HG03521 (cell line): ENCODE data around the gene BRD3.

Experiments
- ATAC-seq: cut with Tn5 transposase; IDR thresholded peaks from one replicate; pipeline ENCODE4 v1.9.1; 2021; ENCODE audit warnings: mild to moderate bottlenecking, moderate library complexity; ENCODE audit not compliant: unreplicated experiment

Gene BRD3

DNA sequence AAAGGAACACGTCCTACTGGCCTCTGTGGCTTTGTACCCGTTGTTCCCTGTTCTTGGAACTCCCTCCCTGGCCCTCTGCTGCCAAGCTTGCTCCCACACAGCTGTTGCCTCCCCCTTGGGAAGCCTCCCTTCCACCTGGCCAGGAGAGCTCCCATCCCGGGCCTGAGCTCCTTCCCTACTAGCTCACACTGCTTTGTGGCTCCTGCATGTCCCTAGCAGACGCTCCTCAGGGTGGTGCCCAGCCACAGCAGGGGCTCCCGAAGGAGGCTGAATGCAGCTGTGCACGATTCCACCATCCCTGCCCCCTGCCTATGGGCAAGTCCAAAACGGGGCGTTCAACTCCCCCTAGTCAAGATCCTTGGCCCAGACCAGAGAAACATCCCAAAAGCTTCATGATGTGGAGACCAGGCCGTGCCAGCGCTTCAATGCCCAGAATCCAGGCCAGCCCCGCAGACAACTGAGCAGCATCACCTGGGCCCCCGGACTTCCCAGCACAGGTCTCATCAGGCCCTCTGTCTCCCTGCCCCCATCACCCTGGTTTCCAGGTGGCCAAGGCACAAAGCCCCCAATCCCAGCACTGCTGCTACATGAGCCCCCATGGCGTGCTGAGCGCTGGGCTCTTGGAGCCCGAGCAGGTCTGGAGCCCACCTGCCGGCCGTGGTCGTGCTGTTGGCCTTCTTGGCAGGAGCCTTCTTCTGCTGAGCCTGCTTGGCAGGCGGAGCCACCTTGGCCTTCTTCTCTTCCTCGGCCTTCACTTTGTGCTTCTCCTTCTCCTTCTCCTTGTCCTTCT is 28.2 kb downstream of the BRD3 start:
- no peak for ATAC-seq

- no peak for ATAC-seq
Measured at GRCh38 chr9:134037641-134038040, 30.2 kb downstream of the BRD3 start.

DNA sequence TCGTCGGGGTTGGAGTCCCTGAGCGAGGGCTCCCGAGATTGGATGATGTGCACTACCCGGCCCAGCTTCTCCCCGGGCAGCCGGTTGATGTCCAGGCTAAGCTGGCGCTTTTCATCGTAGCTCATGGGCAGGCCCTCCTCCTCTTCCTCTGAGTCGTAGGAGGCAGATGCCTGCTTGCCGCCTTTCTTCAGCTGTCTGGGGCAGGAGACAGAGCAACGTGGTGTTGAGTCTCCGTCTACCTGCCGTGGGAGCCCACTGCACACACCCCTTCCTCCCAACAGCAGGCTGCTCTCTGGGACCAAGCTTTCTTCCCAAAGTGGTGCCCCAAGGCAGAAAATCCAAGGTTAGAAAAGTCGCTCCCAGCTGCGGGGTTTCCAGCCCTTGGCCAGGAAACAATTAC is 31.7 kb downstream of the BRD3 start:
- no peak for ATAC-seq

DNA sequence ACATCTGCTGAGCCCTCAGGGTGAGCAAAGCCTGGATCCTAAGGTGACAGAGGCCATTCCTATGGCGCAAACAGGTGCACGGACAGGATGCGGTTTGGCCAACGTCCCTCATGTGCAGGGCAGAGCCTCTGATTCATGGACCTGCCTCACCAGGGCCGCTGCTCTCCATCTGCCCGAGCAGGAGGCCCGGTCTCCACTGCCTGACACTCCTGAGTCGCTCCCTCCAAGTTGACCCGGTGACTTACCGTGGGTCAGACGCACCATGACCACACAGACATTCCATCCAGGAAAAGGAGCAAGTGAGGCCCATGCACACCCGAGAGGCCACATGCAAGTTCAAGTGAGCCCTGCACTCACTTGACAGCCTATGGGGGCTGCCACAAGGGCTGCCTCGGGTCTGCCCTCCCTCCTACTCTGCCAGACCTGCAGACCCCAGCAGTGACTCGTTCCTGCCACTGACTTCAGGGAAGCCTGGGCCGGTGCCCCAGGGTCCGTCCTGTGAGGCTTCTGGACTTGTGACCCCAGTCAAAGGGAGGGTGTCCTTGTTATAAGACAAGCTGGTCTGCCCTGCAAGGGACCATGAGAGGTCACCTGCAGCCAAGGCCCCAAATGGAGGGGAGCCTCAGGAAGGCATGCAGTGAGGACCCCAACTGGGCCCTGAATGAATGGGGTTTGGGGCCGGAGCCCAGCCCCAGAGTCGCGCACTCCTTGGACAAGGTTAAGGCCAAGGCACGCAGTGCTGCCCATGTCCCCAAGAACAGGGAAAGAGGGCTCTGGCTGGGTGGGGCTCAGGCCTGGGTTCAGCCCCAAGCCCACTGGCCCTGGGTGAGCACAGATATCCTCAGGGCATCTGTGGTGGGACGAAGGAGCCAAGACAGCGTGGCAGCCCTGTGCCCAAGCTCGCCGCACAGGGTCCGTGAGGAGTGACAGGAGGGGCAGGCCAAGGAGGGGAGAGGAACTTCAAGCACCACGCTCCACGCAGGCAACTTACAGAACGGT is 32.5 kb downstream of the BRD3 start:
- ATAC-seq: no peak

DNA sequence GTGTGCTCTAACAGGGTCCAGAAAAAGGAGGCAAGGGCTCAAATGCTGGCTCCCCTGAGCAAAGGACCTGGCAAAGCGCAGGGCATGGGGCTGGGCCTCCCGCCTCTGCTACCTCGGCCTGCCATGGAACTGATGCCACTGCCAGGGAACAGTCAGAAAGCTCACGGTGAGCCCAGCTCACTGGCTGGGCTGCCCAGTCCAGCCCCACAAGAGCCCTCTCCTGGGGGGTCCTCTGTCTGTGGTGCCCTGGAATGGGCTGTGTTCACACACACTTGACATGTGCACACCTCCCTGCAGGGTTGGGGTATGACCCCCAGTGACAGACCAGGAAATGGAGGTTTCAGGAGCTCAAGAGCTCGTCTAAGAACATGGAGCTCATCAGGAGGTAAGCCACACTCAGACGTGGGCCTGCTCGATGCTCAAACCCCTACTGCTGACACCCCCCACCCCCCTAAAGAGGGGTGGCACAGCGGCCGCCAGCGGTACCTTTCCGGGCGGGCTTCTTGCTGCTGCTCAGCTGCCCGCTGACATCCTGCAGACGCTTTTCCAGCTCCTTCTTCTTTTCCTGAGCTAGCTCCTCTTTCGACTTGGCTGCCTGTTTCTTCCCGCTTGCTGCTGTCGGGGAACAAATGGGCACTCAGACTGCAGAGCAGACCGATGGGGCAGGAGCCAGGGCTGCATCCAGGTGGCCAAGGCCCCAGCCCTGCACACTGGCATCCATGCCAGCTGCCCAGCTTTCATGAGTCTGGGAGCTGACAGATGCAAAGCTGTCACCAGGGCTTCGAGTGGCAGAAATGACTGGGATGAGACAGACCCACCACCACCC is 33.4 kb downstream of the BRD3 start:
- ATAC-seq: no peak

GRCh38 chr9:134033516-134034214 is 34.2 kb downstream of the BRD3 start:
- no peak for ATAC-seq

GRCh38 chr9:134032456-134033222 is 35.2 kb downstream of the BRD3 start:
- ATAC-seq: no peak

DNA sequence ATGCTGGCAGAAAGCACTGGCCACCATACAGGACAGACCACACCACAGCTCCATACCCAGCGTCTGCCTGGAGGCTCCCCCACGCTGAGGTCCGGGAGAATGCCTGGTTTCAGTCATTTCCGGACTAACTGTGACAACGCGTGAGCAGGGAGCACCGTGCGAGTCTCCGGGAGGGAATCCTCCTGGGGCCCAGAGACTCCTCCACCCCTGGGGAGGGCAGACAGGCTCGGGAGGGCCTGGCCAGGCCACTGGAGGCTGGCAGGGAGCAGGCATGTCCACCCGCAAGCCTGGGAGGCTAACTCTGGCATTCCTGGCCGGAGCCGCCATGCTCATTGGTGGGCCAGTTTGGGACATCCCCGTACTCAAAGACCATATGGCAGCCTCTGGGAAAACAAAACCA is 36.0 kb downstream of the BRD3 start:
- no peak for ATAC-seq

DNA sequence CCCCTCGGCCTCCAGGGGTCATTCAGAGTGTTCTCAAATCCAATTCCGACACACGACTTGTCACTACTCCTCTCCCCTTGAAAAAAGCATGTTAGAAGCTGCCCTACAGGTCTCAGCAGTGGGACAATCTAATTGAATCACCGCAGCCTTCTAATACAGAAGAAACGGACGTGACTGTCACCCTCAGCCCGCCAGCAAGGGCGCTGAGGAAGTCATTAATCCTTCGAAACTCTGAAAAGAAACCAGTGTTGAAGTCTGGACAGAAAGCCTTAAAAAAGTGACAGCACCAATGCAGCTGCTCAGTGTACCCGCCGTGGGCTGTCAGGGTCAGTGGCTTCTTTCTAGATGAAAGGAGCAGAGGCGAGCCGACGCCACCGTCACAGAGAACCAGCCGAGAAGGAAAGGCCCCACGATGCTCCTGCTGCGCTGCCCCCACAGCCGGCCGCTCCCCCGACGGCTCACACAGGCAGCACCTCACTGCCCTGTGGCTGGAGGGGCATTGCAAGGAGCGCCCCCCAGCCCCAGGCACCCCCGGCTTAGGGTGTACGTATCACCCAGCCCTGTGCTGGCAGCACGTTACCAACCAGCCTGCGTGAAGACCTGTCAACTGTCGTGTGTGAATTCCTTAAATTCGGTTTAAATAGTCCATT is 36.9 kb downstream of the BRD3 start:
- ATAC-seq: no peak

DNA sequence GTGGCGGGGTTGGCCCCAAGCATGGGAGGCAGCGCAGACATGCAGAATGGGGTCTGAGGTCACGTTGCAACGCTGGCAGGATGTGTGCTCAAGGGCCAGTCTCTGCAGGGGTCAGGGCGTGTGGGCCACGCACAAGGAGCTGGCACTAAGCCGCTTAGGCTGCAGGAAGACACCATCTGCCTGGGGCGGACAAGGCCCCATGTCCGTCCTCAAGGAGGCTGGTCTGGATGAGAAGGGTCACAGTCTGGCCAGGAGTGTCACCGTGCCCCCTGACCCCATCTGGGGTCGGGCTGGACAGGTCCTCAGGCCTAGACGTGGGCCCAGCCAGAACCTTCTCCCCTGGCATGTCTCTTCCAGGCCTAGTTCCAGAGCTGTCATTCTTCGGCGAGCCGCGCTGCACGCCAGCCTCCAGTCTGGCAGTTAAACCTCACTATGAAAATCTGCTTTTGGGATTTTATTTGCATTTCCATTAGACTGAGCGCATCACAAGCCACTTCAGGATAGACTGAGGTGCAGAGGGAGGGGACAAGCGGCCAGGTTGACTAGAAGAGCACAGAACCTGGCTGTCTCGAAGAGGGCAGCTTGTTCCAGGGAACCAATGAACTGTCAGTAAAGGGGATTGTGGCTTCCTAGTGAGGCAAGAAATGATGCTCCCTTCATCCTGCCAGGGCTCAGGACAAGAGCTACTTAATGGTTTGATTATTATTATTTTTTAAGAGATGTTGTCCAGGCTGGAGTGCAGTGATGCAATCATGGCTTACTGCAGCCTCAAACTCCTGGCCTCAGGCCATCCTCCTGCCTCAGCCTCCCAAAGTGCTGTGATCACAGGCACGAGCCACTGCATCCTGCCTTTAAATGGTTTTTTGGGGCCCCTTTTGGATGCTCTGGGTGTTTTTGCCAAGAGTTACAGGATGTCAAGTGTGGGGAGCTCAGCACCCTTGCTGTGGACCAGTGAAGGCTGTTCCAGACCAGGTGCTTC is 38.3 kb downstream of the BRD3 start:
- no peak for ATAC-seq

- no peak for ATAC-seq
Measured at GRCh38 chr9:134028575-134029247, 39.1 kb downstream of the BRD3 start.

GRCh38 chr9:134028076-134028475 is 39.8 kb downstream of the BRD3 start:
- ATAC-seq: no peak

DNA sequence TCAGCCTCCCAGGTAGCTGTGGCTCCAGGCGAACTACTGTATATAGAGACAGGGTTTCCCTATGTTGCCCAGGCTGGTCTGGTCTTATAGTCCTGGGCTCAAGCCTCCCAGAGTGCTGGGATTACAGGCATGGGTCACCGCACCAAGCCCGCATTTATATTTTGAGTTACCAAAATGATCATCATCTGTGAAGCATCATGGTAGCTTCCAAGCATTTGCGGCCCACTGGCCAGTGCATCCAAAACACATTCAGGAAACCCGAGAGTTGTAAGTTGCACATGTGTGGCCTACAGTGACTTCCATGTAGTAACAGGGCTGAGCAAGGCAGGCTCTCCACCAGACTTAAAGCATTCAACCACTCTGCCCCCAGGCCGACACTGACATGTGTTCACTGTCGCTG is 40.3 kb downstream of the BRD3 start:
- no peak for ATAC-seq

DNA sequence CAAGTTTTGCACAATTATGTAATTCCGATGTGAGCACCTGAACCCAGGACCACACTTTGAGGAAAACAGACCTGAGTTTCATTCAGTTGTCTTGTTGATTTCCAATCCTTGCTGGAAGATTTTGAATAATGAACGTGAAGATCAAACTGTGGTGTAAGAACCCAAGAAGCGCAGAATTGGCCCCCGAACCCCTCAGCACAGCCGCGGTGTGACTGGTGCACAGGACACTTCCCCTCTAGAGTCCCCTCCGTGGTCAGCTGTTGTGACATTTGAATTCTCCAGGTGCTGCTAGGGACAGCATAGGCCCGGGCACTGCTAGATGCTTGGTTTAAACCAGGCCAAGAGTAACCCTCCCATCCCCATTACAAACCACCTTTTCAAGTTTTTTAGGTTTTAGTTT is 40.8 kb downstream of the BRD3 start:
- no peak for ATAC-seq

- ATAC-seq: no peak
Measured at GRCh38 chr9:134026581-134026980, 41.2 kb downstream of the BRD3 start.

GRCh38 chr9:134025606-134026541 is 42.0 kb downstream of the BRD3 start:
- ATAC-seq: peak; percentile 19
